Globus pallidus (tissue), 1 donor: ENCODE measurements around the gene WNT11.
"Not testable (repeated sequence)": the region's sequence is repeated elsewhere in the genome, so short reads cannot be mapped to it uniquely, and the experiment has no call there.

ENCODE experiments used
- DNase-seq: peaks from one replicate; pipeline ENCODE4 v3.0.0-alpha.2; 2015; ENCODE audit warnings: low spot score

WNT11 gene

GRCh38 chr11:76201672-76202412 lies 4.5 kb downstream of the WNT11 start:
- no peak for DNase-seq

DNA sequence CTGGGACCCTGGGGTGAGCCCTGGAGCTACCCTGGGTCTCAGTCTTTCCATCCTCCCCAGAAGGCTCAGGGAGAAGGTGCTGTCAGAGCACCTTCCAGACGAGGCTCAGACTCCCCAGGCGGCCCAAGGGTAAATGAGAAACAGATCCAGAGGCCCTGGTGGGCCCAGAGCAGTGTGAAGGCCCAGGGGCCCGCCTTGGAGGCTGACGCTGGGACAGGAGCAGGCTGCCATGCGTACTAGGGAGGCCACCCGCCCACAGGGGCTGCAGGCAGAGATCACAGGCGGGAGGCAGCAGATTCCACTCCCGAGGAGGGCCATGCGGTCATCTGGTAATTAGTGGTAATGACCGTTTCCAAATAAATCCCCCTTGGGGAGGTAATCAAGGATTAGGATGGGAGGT lies 5.2 kb downstream of the WNT11 start:
- DNase-seq = no peak

- DNase-seq = no peak
These were observed 6.0 kb downstream of the WNT11 start for GRCh38 chr11:76200006-76200940.

DNA sequence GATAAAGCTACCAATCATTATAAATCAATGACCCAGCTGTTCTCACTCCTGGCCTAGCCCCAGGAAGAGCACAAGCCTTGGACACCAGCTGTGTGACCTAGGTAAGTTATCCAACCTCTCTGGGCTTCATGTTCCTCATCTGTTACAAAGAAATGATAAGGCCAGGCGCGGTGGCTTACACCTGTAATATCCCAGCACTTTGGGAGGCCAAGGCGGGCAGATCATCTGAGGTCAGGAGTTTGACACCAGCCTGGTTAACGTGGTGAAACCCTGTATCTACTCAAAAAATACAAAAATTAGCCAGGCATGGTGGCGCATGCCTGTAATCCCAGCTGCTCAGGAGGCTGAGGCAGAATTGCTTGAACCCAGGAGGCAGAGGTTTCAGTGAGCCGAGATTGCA lies 7.6 kb downstream of the WNT11 start:
- not testable (repeated sequence) for DNase-seq

GRCh38 chr11:76197941-76198640 lies 8.2 kb downstream of the WNT11 start:
- DNase-seq = no peak

DNA sequence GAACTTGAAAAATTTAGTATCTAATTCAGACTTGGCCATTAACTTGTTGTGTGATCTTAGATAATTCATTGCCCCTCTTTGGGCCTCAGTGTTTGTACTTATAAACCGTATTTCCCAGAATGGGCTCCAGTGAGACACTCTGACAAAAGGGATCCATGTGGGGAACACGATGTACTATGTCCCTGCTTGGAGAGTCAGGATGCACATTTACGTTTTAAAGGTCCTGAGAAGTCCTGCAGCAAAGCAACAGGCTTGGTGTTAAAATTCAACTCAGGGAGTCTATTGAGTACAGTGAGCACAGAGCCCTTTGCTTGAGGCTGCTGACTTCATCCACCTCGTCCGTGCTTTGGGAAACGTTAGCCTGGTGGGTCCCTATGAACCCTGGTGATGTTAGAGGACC lies 9.0 kb downstream of the WNT11 start:
- no peak for DNase-seq

- no peak for DNase-seq
These were observed 9.5 kb downstream of the WNT11 start for GRCh38 chr11:76196849-76197248.

DNA sequence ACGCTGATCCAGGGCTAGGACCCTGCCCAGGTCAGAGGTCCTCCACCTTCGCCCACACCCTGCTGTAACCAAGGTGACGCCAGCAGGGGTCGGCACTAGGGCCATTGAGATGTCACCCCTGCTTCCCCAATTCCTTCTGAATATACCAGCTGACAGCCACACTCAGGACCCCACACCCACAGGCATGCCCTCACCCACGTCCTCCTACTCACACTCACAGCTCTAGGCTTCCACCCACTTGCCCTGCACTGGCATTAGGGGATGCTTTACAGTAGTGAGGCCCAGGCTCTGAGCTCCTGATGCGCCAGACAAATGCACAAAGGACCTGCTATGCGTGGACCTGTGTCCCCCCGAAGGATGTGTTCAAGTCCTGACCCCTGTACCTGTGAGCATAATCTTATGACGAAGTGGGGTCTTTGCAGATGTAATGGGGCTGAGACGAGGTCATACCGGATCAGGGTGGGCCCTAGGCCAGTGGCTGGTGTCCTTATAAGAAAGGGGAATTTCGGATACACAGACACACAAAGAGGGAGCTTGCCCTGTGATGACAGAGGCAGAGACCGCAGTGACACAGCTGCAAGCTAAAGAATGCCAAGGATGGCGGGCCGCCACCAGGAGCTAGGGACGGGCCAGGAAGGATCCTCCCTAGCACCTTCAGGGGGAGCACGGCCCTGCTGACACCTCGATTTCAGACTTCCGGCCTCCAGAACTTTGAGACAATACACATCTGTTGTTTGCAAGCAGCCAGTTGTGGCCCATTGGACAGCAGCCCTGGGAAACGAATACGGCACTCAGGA lies 11.2 kb downstream of the WNT11 start:
- DNase-seq = no peak

DNA sequence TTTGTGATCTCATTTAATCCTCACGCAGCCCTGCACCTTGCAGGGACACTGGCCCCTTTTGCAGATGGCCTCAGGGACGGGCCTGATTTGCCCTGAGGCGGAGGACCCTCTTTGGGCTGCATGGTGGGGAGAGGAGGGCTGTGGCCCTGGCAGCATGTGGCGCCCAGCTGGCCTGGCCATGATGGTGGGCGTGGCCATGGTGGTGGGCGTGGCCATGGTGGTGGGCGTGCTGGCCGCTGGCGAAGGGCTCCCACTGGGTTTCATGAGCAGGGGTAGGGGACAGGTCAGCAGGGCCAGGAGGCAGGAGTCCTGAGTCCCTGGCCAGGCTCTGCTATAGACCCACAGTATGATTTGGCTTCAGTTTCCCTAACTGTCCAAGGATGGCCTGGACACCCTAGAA lies 13.1 kb downstream of the WNT11 start:
- DNase-seq = no peak

DNA sequence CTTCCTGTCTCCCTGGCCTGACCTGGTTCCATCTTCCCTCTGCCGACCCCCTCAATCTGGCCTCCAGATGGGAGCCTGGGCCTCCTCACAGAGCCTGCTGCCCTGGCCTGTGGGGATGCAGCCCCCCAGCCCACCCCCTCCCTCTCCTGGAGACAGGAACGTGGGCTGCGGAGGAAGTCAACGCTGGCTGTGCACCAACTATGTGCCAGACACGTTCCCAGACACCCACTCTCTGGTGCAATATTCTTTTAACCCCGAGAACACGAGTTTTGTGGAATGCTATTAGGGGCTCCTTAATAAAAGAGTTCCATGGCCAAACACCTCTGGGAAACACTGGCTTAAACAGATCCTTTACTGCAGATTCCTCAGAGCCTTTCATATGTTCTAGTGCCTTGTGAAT lies 15.9 kb downstream of the WNT11 start:
- no peak for DNase-seq

DNA sequence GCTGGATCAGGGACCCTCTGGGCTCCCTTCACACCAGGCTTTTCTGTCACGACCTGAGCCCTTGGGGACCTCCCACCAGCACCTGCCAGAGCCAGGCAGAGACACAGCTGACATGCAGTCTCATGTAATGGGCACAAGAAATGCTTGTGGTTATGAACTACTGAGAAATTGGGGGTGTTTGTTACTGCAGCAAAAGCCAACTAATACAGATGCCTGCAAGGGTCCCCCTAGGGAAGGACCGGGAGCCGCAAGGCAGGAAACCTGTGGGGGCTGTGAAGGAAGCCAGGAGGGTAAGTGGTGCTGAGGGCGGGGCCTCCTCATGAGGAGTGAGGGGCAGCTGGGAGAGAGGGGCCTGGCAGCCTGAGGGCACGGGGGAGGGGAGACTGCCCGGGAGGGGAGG lies 16.6 kb downstream of the WNT11 start:
- no peak for DNase-seq

DNA sequence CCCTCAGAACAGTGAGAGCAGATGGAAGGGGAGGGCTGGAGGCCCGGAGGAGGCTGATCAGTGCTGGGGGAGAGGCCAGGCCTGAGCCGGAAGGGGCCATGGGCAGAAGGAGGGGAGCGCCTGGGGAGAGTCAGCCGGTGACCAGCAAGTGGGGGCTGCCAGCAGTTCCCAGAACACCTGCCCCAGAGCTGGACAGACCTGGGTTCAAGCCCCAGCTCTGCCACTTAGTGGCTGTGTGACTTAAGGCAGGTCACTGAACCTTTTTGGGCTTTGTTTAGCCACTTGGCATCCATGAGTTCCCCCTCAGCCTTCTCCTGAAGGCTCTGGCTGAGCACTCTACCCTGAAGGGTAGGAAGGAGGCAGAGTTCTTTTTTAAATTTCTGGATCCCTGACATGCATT lies 17.4 kb downstream of the WNT11 start:
- no peak for DNase-seq

DNA sequence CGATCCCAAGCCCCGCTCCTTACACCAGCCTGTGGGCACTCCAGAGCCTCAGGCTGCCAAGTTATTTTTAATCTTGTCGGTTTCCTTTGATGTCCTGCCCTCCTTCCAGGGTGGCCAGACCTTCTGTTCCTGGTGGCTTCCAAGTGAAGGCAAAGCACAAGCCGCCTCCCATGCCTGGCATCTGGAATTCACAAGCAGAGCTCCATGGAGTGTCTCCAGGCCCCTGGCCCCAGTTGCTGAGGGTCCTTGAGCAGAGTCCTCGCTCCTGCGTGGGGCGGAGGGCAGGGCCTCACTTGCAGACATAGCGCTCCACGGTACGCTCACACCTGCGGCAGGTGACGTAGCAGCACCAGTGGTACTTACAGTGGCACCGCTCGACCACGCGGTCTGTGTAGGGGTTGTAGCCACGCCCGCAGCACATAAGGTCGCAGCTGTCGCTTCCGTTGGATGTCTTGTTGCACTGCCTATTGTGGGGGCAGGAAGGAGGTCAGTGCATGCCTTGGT lies 19.5 kb downstream of the WNT11 start:
- no peak for DNase-seq

DNA sequence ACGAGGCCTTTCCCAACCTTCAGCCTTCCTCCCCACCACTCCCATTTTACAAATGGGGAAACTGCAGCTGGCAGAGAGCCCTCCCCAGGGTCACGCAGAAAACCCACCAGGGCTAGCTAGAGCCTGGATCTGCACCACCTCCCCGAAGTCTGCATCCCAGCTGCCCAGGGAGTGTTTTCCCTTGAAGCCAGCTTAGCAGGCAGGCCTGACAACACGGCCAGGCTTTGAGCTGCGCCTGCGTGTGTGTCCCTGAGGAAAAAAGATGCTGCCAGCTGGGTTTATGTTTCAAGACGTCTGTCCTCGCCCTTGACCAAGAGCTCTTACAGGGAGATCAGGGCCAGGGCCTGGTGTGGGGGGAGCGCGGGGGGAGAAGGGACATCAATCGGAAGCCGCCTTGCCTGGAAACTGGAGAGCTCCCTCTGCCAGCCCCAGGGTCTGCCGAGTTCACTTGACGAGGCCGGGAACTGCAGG lies 20.3 kb downstream of the WNT11 start:
- DNase-seq = no peak

DNA sequence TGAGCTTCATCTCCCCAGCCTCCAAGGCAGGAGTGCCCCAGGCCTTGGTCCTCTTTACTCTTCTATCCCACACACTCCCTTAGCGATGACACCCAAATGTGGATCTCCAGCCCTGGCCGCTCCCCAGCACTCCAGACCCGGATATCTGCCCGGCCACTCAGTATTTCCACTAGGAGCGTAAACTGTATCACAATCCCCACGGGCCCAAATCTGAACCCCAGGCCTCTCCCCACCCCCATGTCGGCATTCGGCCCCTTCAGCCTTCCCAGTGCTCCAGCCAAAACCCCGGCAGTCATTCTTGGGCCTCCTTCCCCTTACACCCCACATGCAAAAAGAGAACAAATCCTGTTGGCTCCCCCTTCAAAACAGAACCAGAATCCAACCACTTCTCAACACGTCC lies 20.8 kb downstream of the WNT11 start:
- DNase-seq = no peak

DNA sequence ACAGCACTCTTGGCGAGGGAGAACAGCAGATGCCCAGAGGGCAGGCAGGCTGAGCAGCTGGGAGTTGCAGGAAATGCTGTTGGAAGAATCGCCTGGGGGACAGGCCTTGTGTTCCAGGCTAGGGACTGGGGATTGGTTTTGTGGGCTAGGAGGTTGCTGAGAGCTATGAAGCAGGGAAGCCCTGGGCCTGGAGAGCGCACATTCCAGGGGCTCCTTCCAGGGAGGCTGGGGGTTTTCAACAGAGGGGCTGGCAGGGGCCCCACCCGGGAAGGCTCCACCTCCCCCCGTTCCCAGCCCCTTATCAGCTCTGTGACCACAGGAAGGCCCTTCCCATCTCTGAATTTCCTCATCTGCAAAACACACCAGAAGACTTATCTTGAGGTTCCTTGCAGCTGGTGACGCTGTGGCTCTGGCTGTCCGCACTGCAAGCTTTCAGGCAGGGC lies 21.7 kb downstream of the WNT11 start:
- no peak for DNase-seq

- DNase-seq = no peak
These were observed 24.9 kb downstream of the WNT11 start for GRCh38 chr11:76181371-76181770.

- DNase-seq = no peak
These were observed 27.2 kb downstream of the WNT11 start for GRCh38 chr11:76179147-76179546.

GRCh38 chr11:76177250-76177686 lies 29.0 kb downstream of the WNT11 start:
- no peak for DNase-seq

GRCh38 chr11:76176463-76176862 lies 29.8 kb downstream of the WNT11 start:
- no peak for DNase-seq

DNA sequence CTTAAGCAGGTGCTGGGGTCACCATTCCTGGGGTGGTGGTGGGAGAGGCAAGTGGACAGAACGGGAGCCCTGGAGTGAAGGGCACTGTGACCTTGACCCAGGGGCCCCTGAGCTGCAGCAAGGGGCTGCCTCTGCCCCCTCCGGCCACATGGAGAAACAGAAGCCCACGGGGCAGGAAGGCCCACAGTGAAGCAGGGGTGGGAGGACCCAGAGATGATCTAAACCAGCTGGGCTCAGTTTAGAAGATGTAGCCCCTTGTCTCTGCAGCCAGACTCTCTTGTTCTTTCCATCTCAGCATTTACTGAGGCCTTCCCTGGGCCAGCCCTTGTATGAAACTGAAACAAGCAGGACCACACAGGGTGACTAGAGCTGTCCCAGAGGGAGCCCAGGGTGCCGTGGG lies 30.5 kb downstream of the WNT11 start:
- DNase-seq = no peak
